Stimulated activated CD8-positive, alpha-beta memory T cell treated with anti-CD3 and anti-CD28 coated beads, Interleukin-7, amount 100 ng/mL, for 4 hours (primary cell): Measurements from ENCODE around the gene SRCIN1.

Experiments used
- DNase-seq, 2 donors: peaks; one replicate each; pipeline ENCODE4 v3.0.0-alpha.2; 2020; ENCODE audit warnings: low read depth in 2 of 2

SRCIN1 gene

GRCh38 chr17:38561416-38562214 lies 44.1 kb downstream of the SRCIN1 start:
- DNase-seq, result no peak

GRCh38 chr17:38560503-38561318 lies 45.0 kb downstream of the SRCIN1 start:
- no peak for DNase-seq

- DNase-seq, result no peak
Observed at GRCh38 chr17:38559880-38560230, 45.9 kb downstream of the SRCIN1 start.

GRCh38 chr17:38559051-38559879 lies 46.5 kb downstream of the SRCIN1 start:
- DNase-seq, result peak; percentile 82 to 87

- no peak for DNase-seq
Observed at GRCh38 chr17:38558728-38559050, 47.1 kb downstream of the SRCIN1 start.

GRCh38 chr17:38557836-38558727 lies 47.7 kb downstream of the SRCIN1 start:
- DNase-seq, result peak; percentile 74 to 84

GRCh38 chr17:38557396-38557795 lies 48.4 kb downstream of the SRCIN1 start:
- DNase-seq, result no peak

GRCh38 chr17:38556239-38556638 lies 49.5 kb downstream of the SRCIN1 start:
- DNase-seq, result no peak

- no peak for DNase-seq
Observed at GRCh38 chr17:38554430-38555350, 51.1 kb downstream of the SRCIN1 start.

- no peak for DNase-seq
Observed at GRCh38 chr17:38552343-38552742, 53.4 kb downstream of the SRCIN1 start.

GRCh38 chr17:38551121-38551520 lies 54.6 kb downstream of the SRCIN1 start:
- DNase-seq, result no peak

GRCh38 chr17:38550661-38551060 lies 55.1 kb downstream of the SRCIN1 start:
- no peak for DNase-seq

GRCh38 chr17:38549285-38549684 lies 56.5 kb downstream of the SRCIN1 start:
- DNase-seq, result no peak

GRCh38 chr17:38547444-38547843 lies 58.3 kb downstream of the SRCIN1 start:
- DNase-seq, result no peak

GRCh38 chr17:38546396-38546795 lies 59.4 kb downstream of the SRCIN1 start:
- no peak for DNase-seq

- DNase-seq, result no peak
Observed at GRCh38 chr17:38545531-38546225, 60.1 kb downstream of the SRCIN1 start.

GRCh38 chr17:38544839-38545209 lies 60.9 kb downstream of the SRCIN1 start:
- no peak for DNase-seq

- DNase-seq, result no peak
Observed at GRCh38 chr17:38544175-38544838, 61.4 kb downstream of the SRCIN1 start.
